HFF-Myc (cell line): Measurements from ENCODE around the gene IRS1.

Experiments
- DNase-seq: peaks from one replicate; pipeline ENCODE4 v3.0.0-alpha.2; 2011; ENCODE audit warnings: low read depth; ENCODE audit errors: extremely low read depth
- H3K4me3 ChIP-seq: replicated peaks from 2 replicates; pipeline ENCODE4 v1.5.1; 2011; ENCODE audit warnings: low read depth, mild to moderate bottlenecking, control low read depth, low read length
- TF ChIP-seq, protein P1 (sequence below): IDR thresholded peaks from 2 replicates; pipeline ENCODE4 v1.5.1; 2012; ENCODE audit warnings: mild to moderate bottlenecking, low read depth, low read length, control low read depth; ENCODE audit errors: missing control alignments

Gene IRS1

GRCh38 chr2:226705133-226705886 lies 94.3 kb downstream of the IRS1 start:
- H3K4me3 ChIP-seq = no peak overlapping the region
- DNase-seq = no peak
- TF ChIP-seq, protein P1, sequence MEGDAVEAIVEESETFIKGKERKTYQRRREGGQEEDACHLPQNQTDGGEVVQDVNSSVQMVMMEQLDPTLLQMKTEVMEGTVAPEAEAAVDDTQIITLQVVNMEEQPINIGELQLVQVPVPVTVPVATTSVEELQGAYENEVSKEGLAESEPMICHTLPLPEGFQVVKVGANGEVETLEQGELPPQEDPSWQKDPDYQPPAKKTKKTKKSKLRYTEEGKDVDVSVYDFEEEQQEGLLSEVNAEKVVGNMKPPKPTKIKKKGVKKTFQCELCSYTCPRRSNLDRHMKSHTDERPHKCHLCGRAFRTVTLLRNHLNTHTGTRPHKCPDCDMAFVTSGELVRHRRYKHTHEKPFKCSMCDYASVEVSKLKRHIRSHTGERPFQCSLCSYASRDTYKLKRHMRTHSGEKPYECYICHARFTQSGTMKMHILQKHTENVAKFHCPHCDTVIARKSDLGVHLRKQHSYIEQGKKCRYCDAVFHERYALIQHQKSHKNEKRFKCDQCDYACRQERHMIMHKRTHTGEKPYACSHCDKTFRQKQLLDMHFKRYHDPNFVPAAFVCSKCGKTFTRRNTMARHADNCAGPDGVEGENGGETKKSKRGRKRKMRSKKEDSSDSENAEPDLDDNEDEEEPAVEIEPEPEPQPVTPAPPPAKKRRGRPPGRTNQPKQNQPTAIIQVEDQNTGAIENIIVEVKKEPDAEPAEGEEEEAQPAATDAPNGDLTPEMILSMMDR = no peak

GRCh38 chr2:226703514-226703913 lies 96.1 kb downstream of the IRS1 start:
- no peak for DNase-seq
- TF ChIP-seq, protein P1 = no peak
- no peak overlapping the region for H3K4me3 ChIP-seq

- no peak for DNase-seq
- no peak overlapping the region for H3K4me3 ChIP-seq
- TF ChIP-seq, protein P1 = no peak
Measured at GRCh38 chr2:226702376-226702775, 97.2 kb downstream of the IRS1 start.

GRCh38 chr2:226701052-226701451 lies 98.6 kb downstream of the IRS1 start:
- DNase-seq = peak; percentile 65
- H3K4me3 ChIP-seq = no peak overlapping the region
- TF ChIP-seq, protein P1 = no peak

DNA sequence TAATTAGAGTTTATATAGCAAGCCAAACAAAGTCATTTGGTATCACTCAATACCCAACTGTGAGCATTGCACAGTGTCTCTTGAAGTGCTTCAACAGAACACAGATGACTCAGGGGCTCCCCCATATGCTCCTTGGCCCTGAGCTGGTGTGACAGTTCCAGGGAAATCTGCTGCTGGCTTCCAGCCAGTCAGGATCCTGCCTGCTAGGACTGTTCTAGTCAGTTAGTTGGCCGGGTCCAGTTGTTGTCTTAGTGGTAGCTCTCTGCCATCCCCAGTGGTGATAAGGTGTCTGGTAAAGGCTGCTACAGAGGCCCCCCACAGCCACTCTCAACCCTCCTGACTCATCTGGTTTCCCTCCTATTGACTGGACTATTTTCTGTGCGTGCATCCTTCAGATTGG lies 100.3 kb downstream of the IRS1 start:
- no peak overlapping the region for H3K4me3 ChIP-seq
- peak; percentile 15 for DNase-seq
- TF ChIP-seq, protein P1 = no peak

DNA sequence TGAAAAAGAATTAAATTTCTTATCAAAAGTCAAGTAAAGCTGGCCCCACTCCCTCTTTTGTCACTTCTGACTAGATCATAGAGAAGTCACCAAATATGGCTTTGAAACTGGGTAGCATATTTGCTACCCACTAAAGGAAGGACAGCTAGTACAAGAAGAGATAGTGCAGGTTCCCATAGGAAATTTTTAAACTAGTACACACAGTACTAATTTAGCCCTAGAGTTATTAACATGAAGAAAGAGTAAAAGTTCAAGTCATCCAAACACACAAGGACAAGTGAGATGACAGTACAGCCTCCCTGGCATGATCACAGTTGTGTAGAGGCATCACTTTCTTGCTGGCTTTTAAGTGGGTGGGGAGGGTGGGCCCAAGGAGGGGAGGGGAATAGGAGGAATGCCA lies 100.9 kb downstream of the IRS1 start:
- TF ChIP-seq, protein P1 = no peak

DNA sequence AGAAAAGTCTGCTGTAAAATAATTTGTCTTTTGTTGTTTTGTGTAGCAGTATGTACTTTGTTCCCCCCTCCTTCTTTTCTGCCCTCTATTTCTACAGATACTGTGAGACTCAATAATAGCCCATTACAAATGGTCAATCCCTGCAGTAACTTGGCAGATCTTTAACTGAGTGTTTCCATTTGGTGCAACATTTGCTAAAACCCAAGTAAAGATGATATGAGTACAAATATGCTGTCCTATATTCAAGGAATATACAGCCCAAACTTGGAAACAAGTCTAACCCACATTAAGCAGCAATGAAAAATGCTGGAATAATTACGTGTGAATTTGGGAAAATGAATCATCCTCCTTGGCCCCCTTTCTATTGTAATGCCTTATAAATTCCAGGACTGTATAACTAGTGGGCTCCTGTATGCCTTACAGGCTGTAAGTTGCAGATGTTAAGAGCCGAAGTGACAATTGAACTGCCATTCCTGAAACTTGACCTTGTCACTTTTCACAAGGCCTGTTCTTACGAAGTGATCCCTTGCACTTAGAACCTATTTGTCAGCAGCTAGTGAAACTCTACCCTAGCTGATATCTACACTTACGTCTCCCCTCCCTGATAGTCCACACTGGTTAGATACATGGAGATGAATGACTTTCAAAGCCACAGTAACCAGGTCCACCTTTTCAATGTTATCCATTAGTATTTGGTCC lies 104.9 kb downstream of the IRS1 start:
- no peak for DNase-seq
- H3K4me3 ChIP-seq = no peak overlapping the region

More for the DNA sequence above, 100.9 kb downstream of the IRS1 start:
- DNase-seq = no peak
- H3K4me3 ChIP-seq = no peak overlapping the region

More for the DNA sequence above, 104.9 kb downstream of the IRS1 start:
- TF ChIP-seq, protein P1 = no peak
